22Rv1 (cell line): ENCODE data around the gene HK1.

Experiments used
- CTCF ChIP-seq: fragments of 450-650 bp; IDR thresholded peaks from 2 replicates; pipeline ENCODE4 v1.5.1; 2017; ENCODE audit warnings: mild to moderate bottlenecking
- ZFX ChIP-seq: fragments of 450-650 bp; IDR thresholded peaks from 2 replicates; pipeline ENCODE4 v1.6.1; 2017; ENCODE audit warnings: antibody characterized with exemption, borderline replicate concordance

DNA sequence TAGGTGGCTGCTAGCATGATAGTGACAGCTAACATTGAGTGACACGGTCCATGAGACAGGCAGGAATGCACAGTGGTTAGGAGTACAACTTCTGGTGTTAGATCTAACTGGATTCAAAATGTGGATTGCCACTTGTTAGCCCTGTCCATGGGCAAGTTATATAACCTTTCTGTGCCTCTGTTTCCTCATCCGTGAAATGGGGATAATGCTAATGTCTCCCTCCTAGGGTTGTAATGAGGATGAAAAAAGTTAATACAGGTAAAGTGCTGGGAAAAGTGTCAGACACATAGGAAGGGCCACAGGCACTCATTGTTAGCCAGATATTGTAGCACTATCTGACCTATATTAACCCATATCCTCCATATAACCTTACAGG is 96.6 kb downstream of the HK1 start:
- TF ChIP-seq CTCF (no peak), ZFX (no peak)
